H54 (cell line): ENCODE data around the gene PLIN4.
"Not testable (repeated sequence)": the region's sequence is repeated elsewhere in the genome, so short reads cannot be mapped to it uniquely, and the experiment has no call there.

ENCODE experiments used
- DNase-seq: peaks from one replicate; pipeline ENCODE4 v3.0.0; 2011; ENCODE audit warnings: low spot score, mixed read lengths; ENCODE audit not compliant: insufficient read length
- FAIRE-seq: peaks from 3 replicates; lab custom pipeline; 2011; peaks lifted over from hg19 to GRCh38; lab: Jason Lieb, UNC
- POLR2A ChIP-seq: IDR thresholded peaks from 2 replicates; pipeline ENCODE4 v1.6.1; 2011; ENCODE audit warnings: low read depth, mild to moderate bottlenecking, low read length

The PLIN4 gene

GRCh38 chr19:4518345-4519171 lies at the start of gene PLIN4:
Gene PLIN4, minus strand, starts transcription at chr19:4518486. Its CDS starts 214 bp downstream, at chr19:4518272.
- DNase-seq (peak; percentile 73), FAIRE-seq (no peak)
- no peak for TF ChIP-seq POLR2A

GRCh38 chr19:4567584-4568071 lies 49.3 kb upstream of the PLIN4 start:
- no peak for TF ChIP-seq POLR2A
- FAIRE-seq, result no peak
- no peak for DNase-seq

DNA sequence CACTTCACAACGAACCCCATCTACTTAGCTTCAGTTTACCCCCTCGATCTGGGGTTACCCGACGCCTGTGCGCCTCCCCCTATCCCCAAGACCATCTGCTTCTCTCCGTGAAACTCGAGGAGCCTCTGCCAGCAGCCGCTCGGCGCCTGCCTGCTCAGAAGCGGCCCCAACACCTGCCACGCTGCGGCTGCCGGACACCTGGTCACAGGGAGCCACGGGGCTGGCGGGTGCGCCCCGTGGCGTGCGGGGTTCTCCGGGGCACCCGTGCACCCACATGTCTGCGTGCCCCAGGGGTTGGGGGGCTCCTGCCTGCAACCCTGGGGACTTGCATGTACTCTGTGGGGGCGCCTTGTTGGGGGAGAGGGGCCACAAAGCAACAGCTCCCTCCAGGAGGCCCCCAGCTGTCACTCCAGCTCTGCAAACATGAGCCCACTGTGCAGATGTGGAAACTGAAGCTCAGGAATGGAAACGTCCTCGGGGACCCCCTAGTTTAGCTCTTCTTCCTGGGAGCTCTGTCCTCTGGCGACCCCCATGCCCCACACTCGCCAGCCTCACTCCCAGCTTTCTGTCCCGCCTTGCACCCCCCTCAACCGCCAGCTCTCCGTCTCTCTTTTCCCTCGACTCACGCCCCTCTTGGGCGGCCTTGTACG lies 48.2 kb upstream of the PLIN4 start:
- TF ChIP-seq POLR2A, result no peak
- FAIRE-seq (no peak), DNase-seq (no peak)

DNA sequence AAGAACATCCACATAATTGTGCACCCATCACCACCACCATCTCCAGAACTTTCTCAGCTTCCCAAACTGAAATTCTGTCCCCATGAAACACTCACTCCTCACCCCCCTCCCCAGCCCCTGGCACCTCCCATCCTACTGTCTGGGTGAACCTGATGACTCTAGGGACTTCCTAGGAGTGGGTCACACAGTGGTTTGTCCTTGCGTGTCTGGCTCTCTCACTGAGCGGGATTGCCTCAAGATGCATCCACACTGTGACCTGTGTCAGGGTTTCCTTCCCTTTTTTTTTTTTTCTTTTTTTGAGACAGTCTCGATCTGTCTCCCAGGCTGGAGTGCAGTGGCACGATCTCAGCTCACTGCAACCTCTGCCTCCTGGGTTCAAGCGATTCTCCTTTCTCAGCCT lies 45.3 kb upstream of the PLIN4 start:
- DNase-seq, FAIRE-seq: not testable (repeated sequence)

DNA sequence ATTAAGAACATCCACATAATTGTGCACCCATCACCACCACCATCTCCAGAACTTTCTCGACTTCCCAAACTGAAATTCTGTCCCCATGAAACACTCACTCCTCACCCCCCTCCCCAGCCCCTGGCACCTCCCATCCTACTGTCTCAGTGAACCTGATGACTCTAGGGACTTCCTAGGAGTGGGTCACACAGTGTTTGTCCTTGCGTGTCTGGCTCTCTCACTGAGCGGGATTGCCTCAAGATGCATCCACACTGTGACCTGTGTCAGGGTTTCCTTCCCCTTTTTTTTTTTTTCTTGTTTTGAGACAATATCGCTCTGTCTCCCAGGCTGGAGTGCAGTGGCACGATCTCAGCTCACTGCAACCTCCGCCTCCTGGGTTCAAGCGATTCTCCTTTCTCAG lies 43.8 kb upstream of the PLIN4 start:
- DNase-seq, FAIRE-seq: not testable (repeated sequence)

DNA sequence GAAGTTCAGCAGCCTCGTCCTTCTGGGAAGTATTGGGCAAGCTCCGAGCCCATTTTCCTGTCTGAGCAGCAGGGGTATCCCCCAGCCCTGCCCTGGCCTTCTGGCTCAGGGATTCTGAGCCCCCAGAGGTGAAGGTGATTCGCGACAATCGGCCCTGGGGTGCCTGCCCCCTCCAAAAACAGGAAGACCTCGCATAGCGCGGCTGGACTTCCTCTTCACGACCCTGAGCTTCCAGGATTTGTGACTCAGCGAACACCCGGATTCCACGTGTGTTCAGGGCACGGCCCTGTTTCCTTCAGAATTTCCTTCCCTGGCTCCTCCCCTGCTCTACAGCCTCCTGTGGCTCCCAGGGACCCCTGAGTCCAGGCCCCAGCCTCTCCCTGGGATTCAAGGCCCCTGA lies 41.3 kb upstream of the PLIN4 start, which contains the start of gene SEMA6B:
Gene SEMA6B (minus strand): TSS at position 116 of the 400 bp plus-strand sequence. CDS start 1,227 bp downstream, outside the sequence.
- TF ChIP-seq POLR2A, result no peak
- FAIRE-seq (no peak), DNase-seq (no peak)

DNA sequence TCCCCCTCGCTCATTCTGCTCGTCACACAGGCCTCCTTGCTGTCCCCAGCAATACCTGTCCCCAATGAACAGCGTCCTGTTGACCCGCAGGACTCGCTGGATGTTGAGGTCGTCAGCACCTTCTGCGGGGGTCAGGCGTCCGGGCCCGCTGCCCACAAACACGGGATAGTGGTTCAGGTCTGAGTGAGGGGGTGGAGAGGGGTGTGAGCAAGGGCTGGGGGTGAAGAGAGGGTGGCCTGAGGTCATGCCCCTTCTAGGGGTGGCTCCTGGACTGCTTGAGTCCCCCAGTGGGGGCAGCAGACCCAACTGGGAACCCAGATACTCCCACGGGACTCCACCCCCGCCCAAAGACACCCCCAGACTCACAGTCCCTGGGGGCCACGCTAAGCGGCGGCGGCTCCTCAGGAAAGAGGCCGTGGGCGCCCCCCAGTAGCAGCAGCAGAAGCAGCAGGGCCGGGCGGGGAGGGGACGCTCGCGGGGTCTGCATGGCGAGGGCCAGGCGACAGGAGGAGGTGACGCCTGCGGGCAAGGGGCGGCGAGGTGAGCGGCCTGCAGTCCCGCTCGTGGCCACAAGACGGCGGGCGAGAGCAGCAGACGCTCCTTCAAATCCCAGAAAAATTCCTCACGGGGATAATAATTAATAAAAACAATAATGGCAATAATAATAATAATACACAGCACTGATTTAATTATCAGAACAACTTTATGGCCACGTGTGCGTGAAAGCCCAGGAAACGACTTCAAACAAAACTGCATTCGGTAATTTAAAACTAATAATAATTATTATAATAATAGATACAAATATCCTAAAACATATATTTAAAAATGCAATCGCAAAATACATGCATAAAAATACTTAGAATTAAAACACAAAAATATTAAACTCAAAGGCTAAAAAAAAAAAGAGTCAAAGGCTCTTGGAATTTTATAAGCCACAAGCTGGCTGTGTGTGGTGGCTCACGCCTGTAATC lies 40.0 kb upstream of the PLIN4 start:
- DNase-seq (no peak), FAIRE-seq (no peak)
- TF ChIP-seq POLR2A, result no peak

DNA sequence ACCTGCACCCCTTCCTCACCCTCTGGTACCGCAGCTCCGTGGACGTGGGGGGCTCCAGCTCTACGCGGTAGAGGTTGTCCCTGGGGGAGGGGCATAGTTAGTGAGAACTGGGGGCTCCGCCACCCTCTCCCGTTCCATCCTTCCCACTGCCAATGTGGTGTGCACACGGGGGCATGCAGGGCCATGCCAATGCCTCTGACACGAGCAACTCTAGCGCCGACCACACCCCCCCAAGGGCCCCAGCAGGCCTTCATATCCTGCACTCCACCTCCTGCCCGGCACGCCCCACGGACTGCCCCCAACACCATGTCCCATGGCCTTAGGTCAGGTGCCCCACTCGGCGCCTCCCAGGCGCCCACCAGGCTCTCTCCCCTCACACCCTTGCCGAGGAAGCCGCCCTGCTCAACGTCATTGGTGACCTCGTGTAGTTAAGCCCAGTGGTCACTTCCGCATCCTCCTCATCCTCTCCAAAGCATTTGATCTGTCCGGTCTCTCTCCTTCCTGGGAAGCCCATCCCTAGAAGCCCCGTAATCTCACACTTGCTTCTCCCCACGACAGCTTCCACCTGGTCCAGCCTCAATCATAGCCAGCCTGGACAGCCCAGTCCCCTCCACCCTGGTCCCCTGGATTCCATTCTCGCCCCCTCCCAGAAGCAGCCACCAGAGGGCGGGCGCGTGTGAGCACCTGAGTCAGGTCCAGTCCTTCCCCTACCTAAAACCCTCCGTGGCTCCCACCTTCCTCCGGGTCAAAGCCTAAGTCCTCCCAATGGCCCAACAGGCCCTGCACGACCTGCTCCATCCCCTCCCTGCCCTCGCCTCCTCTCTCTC lies 39.1 kb upstream of the PLIN4 start:
- no peak for TF ChIP-seq POLR2A
- DNase-seq (no peak), FAIRE-seq (no peak)

- FAIRE-seq (no peak), DNase-seq (no peak)
- no peak for TF ChIP-seq POLR2A
These were observed 38.4 kb upstream of the PLIN4 start for GRCh38 chr19:4556597-4557127.

DNA sequence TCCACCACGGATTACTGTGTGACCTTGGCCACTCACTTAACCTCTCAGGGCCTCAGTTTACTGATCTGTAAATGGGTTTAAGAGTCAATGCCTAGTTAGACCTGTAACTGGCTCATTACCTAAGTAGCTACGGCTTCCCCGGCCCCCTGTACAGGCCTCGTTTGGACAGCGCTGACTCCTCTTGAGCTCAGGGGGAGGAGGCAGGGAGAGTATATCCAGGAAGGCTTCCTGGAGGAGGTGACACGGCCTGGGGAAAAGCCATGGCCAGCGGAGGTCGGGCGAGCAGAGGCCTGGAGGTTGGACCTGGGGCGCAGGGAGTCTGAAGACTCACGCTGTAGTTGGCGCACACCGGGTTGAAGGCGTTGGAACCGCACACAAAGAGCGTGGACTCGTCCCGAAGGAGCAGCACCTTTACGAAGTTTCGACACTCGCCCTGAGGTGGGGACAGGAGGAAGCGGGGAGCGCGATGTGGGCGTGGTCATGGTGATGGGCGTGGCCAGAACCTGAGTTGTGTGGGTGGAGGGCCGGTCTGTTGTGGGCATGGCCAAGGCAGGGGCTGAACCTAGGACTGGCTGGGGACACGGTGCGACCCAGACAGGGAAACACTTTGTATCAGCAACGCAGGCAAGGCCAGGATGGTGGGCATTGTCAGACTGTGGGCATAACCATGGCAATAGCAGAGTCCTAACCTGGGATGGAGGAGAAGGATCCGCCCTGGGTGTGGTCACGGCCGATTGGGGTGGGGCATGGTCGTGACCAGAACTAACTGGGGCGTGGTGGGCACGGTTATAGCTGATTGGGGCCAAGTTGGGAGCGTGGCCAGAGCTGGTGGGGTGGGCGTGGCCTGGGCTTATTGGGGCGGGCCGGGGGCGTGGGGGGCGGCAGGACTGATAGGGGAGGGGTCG lies 37.6 kb upstream of the PLIN4 start:
- FAIRE-seq (no peak), DNase-seq (no peak)
- no peak for TF ChIP-seq POLR2A

DNA sequence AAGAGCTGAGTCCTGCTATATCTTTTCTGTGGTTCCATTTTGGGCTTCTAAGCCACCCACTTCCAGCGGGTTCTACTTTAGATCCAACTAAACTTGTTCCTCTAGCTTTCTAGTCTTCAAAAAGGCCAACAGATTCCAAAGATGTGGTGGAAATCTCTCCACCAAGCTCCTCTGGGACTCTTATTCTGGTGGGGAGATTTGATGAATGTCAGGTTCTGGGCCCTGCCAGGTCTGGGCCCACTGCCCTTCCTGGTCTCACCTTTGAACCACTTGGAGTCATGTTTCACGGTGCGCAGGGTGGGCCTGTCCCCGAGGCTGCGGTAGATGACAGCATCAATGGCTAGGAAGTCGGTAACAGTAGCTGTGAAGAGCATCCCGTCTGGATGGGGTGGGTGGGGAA lies 36.4 kb upstream of the PLIN4 start:
- FAIRE-seq (no peak), DNase-seq (no peak)
- TF ChIP-seq POLR2A, result no peak

DNA sequence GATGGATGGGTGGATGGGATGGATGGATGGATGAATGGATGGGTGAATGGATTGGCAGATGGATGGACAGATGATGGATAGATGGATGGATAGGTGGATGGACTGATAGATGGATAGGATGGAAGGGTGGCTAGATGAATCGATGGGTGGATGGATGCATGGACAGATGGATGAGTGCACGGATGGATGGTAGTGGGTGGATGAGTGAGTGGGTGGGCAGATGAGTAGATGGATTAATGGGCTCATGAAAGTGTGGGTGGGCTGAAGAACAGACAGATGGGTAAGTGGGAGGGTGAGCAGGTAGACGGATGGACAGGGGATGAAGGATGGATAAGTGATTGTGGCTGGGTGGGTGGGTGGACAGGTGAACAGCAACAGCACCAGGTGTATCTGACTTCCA lies 35.5 kb upstream of the PLIN4 start:
- DNase-seq (no peak), FAIRE-seq (no peak)
- no peak for TF ChIP-seq POLR2A
